Liver (tissue), 9 donors: Measurements from ENCODE around the gene LMBRD2. TPM values are rescaled to one million over a fixed set of nuclear protein-coding genes. Genes with fewer than 3 reads are reported as not detected.

Experiments
- DNase-seq: peaks from one replicate; pipeline ENCODE4 v3.0.0-alpha.2; 2017; ENCODE audit warnings: low spot score
- H3K27ac ChIP-seq, 2 donors: one replicate each; pipeline ENCODE4 v1.7.0; 2013; ENCODE audit warnings: inconsistent platforms in 2 of 2, low read length in 2 of 2, control low read depth in 1 of 2, low read depth in 1 of 2, mild to moderate bottlenecking in 1 of 2
- H3K27me3 ChIP-seq, 4 donors: one replicate each; pipeline versions ENCODE4 v1.6.1 to v1.7.0; 2013; ENCODE audit warnings: low read length in 3 of 4, inconsistent platforms in 1 of 4, mild to moderate bottlenecking in 1 of 4, moderate library complexity in 1 of 4; ENCODE audit not compliant: control insufficient read depth in 4 of 4, insufficient read depth in 4 of 4
- H3K36me3 ChIP-seq, 4 donors: one replicate each; pipeline versions ENCODE4 v1.6.1 to v1.7.0; 2013; ENCODE audit warnings: low read length in 3 of 4, mild to moderate bottlenecking in 3 of 4, low read depth in 1 of 4, moderate library complexity in 1 of 4; ENCODE audit not compliant: control insufficient read depth in 4 of 4, insufficient read depth in 3 of 4
- H3K4me1 ChIP-seq, 4 donors: one replicate each; pipeline versions ENCODE4 v1.6.1 to v1.7.0; 2013; ENCODE audit warnings: low read length in 3 of 4, mild to moderate bottlenecking in 3 of 4, moderate library complexity in 1 of 4; ENCODE audit not compliant: control insufficient read depth in 4 of 4, insufficient read depth in 4 of 4
- H3K4me3 ChIP-seq, 3 donors: one replicate each; pipeline versions ENCODE4 v1.6.1 to v1.7.0; 2013; ENCODE audit warnings: low read length in 3 of 3, control low read depth in 1 of 3, low read depth in 1 of 3, mild to moderate bottlenecking in 1 of 3
- H3K9ac ChIP-seq, 2 donors: one replicate each; pipeline ENCODE4 v1.7.0; 2013; ENCODE audit warnings: low read length in 2 of 2, mild to moderate bottlenecking in 2 of 2, moderate library complexity in 2 of 2, control low read depth in 1 of 2, low read depth in 1 of 2
- H3K9me3 ChIP-seq, 4 donors: one replicate each; pipeline versions ENCODE4 v1.6.1 to v1.7.0; 2013; ENCODE audit warnings: low read length in 3 of 4; ENCODE audit not compliant: control insufficient read depth in 4 of 4
- ATF3 ChIP-seq: IDR thresholded peaks from 2 replicates; pipeline ENCODE4 v1.6.1; 2016; ENCODE audit warnings: antibody characterized with exemption
- CTCF ChIP-seq: fragments of 150-350 bp; IDR thresholded peaks from 2 replicates; pipeline ENCODE4 v1.5.1; 2017; ENCODE audit warnings: improper control_type of control experiment, low read depth, low read length; ENCODE audit not compliant: missing input control
- EGR1 ChIP-seq, 2 donors: IDR thresholded peaks; 2 replicates each; pipeline ENCODE4 v1.6.1; 2016 to 2018; ENCODE audit warnings: antibody characterized with exemption in 2 of 2, low read depth in 2 of 2
- FOXA1 ChIP-seq: IDR thresholded peaks from 2 replicates; pipeline ENCODE4 v1.6.1; 2016; ENCODE audit warnings: antibody characterized with exemption
- FOXA2 ChIP-seq: IDR thresholded peaks from 2 replicates; pipeline ENCODE4 v1.6.1; 2016; ENCODE audit warnings: antibody characterized with exemption
- GABPA ChIP-seq, 2 donors: IDR thresholded peaks in 1 of 2; conservative IDR thresholded peaks in 1 of 2; 2 replicates each; pipeline ENCODE4 v1.6.1; 2016; ENCODE audit warnings: antibody characterized with exemption in 2 of 2, mild to moderate bottlenecking in 1 of 2, moderate library complexity in 1 of 2
- HNF4A ChIP-seq, 2 donors: conservative IDR thresholded peaks; 2 replicates each; pipeline ENCODE4 v1.6.1; 2016; ENCODE audit warnings: antibody characterized with exemption in 2 of 2, mild to moderate bottlenecking in 2 of 2
- JUND ChIP-seq, 2 donors: IDR thresholded peaks; 2 replicates each; pipeline ENCODE4 v1.6.1; 2016; ENCODE audit warnings: antibody characterized with exemption in 2 of 2
- MAX ChIP-seq: IDR thresholded peaks from 2 replicates; pipeline ENCODE4 v1.6.1; 2016; ENCODE audit warnings: antibody characterized with exemption
- NR2F2 ChIP-seq: IDR thresholded peaks from 2 replicates; pipeline ENCODE4 v1.6.1; 2016; ENCODE audit warnings: antibody characterized with exemption
- RAD21 ChIP-seq, 2 donors: IDR thresholded peaks; 2 replicates each; pipeline ENCODE4 v1.6.1; 2016; ENCODE audit warnings: antibody characterized with exemption in 2 of 2, mild to moderate bottlenecking in 2 of 2
- REST ChIP-seq: IDR thresholded peaks from 2 replicates; pipeline ENCODE4 v1.6.1; 2016; ENCODE audit warnings: antibody characterized with exemption, mild to moderate bottlenecking
- SP1 ChIP-seq: IDR thresholded peaks from 2 replicates; pipeline ENCODE4 v1.6.1; 2018; ENCODE audit warnings: antibody characterized with exemption, mild to moderate bottlenecking
- TAF1 ChIP-seq: conservative IDR thresholded peaks from 2 replicates; pipeline ENCODE4 v1.6.1; 2016; ENCODE audit warnings: antibody characterized with exemption, mild to moderate bottlenecking
- YY1 ChIP-seq: IDR thresholded peaks from 2 replicates; pipeline ENCODE4 v1.6.1; 2016; ENCODE audit warnings: antibody characterized with exemption, mild to moderate bottlenecking
- WGBS: extraction: QIAGEN DNeasy Blood & Tissue Kit; methylation state at CpG from one replicate; pipeline ENCODE4 v1.1.7; 2013; 5-methylcytosine and 5-hydroxymethylcytosine counted together
- polyA plus RNA-seq, 2 donors: library from polyadenylated mRNA; stranded (reverse) in 1 of 2; unstranded in 1 of 2; fragments of 200-250 nt in 1 of 2; fragments of >200 nt in 1 of 2; fragmentation: Nextera tagmentation in 1 of 2; extraction: Ambion mirVana in 1 of 2; gene quantifications; one replicate each; pipeline versions ENCODE4 v1.2.1 to v1.2.3, GENCODE V29; 2013 to 2015
- total RNA-seq, 2 donors: library from RNA; depleted of rRNA; stranded (reverse); fragments of >200 nt; gene quantifications; one replicate each; pipeline ENCODE4 v1.2.3, GENCODE V29; 2014
- donor health status: healthy.
- donor health status: healthy.
- donor health status: healthy.
- donor health status: healthy.
- donor health status: healthy.

Gene LMBRD2
- total and polyA plus RNA-seq, 4 donors: 3.8 to 20.5 (median 9.2) TPM

- H3K27me3 ChIP-seq: no peaks in the 10 kb centered on the region
- H3K9ac ChIP-seq: peak overlapping the region; percentile 50 to 88
- TF ChIP-seq TAF1: no peak
- H3K4me1 ChIP-seq: peaks cover 4 to 32% (median 25%) of the 10 kb centered on the region in 4 donors
- H3K9me3 ChIP-seq: no peaks in the 10 kb centered on the region
- no peak for DNase-seq
- H3K27ac ChIP-seq: peak overlapping the region in 1 of 2 donors; percentile 1
- 2% methylated on average over 24 of the region's 24 CpGs for WGBS
- H3K4me3 ChIP-seq: peak overlapping the region; percentile 78 to 95 (median 81)
- H3K36me3 ChIP-seq: peaks cover 0 to 5% (median 4%) of the 10 kb centered on the region in 4 donors
These were observed 924 bp upstream of the LMBRD2 start for GRCh38 chr5:36152324-36153297.

- Histone ChIP-seq H3K9me3 (no peaks in the 10 kb centered on the region), H3K9ac (peak overlapping the region; percentile 63 to 65), H3K4me3 (peak overlapping the region; percentile 81 to 95 (median 82)), H3K27ac (peak overlapping the region; percentile 62 to 64), H3K27me3 (no peaks in the 10 kb centered on the region), H3K4me1 (peaks cover 6 to 32% (median 25%) of the 10 kb centered on the region in 4 donors), H3K36me3 (peaks cover 0 to 2% (median 0%) of the 10 kb centered on the region in 4 donors)
- WGBS: 6% methylated on average over 23 of the region's 23 CpGs
- TF ChIP-seq EGR1 (IDR thresholded peaks at IDR 0.05; ENCODE audit: low read depth in 2 of 2) (no peak), FOXA2 (no peak), GABPA (IDR thresholded peaks at IDR 0.05 in 1 of 2, conservative IDR thresholded peaks at IDR 0.05 in 1 of 2) (no peak), NR2F2 (no peak), JUND (IDR thresholded peaks at IDR 0.05) (no peak), FOXA1 (no peak), REST (no peak), CTCF (no peak), ATF3 (no peak), TAF1 (no peak), SP1 (no peak), RAD21 (IDR thresholded peaks at IDR 0.05) (no peak), HNF4A (conservative IDR thresholded peaks at IDR 0.05) (no peak), YY1 (no peak), MAX (no peak)
- peak; percentile 57 for DNase-seq
These were observed 832 bp downstream of the LMBRD2 start for GRCh38 chr5:36150676-36151433.
